Stimulated activated CD4-positive, alpha-beta T cell treated with anti-CD3 and anti-CD28 coated beads, Interleukin-12 subunit alpha, Interleukin-12 subunit beta, amount 100 ng/mL, for 24 hours (primary cell): Measurements from ENCODE around the gene SLC13A3.

Experiments used
- DNase-seq, 2 experiments: peaks; one replicate each; pipeline ENCODE4 v3.0.0-alpha.2; 2020; ENCODE audit warnings: low read depth in 2 of 2

Gene SLC13A3

DNA sequence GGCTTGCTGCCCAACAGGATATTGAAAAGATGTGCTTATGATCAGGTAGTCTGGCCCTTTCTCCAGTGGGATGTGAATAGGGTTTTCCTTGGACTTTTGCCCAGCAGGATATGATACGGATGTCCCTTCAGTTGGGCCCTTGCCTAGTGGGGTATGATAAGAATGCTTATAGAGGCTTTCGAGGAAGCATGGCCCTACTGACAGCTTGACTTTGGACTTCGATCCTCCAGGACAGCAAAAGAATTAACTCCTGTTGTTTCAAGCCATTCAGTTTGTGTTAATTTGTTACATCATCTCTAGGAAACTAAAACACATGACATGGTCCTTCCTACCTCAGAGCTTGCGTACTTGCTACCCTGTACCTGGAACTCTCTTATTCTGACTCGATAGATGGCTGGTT is 128.2 kb downstream of the SLC13A3 start:
- no peak for DNase-seq

DNA sequence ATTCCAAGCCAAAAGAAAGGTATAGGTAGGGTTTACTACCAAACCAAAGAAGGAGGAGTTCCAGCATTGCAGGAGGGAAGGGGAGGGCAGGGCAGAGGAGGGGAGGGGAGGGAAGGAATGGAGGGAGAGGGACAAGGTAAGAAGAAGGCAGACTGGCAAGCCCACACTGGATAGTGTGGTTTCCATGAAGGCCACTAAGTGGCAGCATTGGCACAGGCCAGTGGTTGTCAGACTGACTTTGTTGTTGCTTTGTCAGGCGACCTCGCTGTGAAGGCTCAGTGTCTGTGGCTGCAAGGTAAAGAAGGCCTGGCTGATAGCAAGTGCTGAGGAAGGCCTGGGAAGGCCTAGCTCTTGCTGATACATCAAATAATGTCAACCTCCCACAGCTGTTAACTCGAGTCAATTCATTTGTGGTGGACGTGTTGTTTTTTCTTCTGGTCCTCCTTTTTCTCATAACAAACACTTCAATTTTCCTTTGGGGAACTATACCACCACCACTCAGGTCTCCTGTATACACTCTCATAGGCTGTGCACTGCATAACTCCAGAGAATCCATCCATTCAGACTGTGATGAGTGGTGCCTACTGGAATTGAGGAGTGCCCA is 130.2 kb downstream of the SLC13A3 start:
- DNase-seq = peak in 1 of 2 experiments; percentile 35

GRCh38 chr20:46520540-46520939 is 130.7 kb downstream of the SLC13A3 start:
- no peak for DNase-seq

- no peak for DNase-seq
Observed at GRCh38 chr20:46519471-46520068, 131.7 kb downstream of the SLC13A3 start.

DNA sequence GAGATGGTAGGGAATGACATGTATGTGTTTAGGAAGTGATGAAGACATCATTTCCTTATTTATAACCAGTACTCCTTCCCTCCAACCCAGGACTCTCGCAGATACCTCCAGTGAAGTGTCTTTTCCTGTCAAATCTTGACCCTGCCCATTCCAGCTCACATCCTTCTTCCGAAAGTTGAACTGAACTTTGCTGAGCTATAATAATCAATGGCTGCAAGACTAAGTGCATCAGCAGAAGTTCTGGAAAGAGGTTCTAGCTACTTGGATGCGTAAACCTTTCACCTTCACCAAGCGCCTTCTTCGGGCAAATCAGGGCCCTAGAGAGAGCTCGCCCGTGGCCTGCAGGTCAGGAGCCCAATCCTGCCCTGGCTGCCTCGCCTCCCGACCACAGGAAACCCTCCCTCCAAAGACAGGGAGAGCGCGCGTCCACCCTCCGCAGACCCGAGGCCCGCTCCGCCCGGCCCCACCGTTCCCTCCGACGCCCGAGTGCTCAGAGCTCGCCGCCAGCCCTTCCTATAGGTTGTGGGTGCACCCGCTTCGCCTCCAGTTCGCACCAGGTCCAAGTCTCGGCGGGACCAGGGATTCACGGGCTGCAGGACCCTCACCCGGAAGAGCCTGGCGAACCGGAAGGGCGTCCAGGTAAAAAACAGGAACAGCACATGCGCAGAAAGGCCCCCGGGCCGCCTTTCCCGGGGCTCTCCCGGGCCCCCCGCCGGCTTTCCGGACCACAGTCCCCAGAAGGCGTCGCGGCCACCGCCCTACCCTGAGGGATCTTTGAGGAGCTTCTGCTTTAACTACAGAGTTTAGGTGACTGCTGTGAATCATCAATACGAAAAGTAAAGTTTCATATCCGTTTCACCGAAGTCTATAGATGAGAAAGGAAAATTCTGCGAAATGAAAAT is 138.1 kb downstream of the SLC13A3 start, which contains the start of gene ZNF334:
ZNF334 (minus strand) TSS at position 617 of the 902 bp plus-strand sequence. CDS start 1,457 bp downstream, outside the sequence.
- peak; percentile 29 to 53 for DNase-seq

GRCh38 chr20:46509523-46509922 is 141.7 kb downstream of the SLC13A3 start:
- no peak for DNase-seq
